Muscle of back (tissue), 11 donors: ENCODE data around the gene DESI2. TPM values are rescaled to one million over a fixed set of nuclear protein-coding genes. Genes with fewer than 3 reads are reported as not detected.
"Not testable (repeated sequence)": the region's sequence is repeated elsewhere in the genome, so short reads cannot be mapped to it uniquely, and the experiment has no call there.

Experiments used
- DNase-seq, 3 donors: peaks; one replicate each; pipeline versions ENCODE4 v3.0.0 to v3.0.0-alpha.2; 2013
- polyA plus RNA-seq, 10 donors: library from polyadenylated mRNA; unstranded; fragments of 120-200 nt; gene quantifications; one replicate each; pipeline ENCODE4 v1.2.1, GENCODE V29; 2013; ENCODE audit not compliant: insufficient read length in 10 of 10

DESI2 gene
- polyA plus RNA-seq, 10 donors: 42.6 to 57.2 (median 50.4) TPM

DNA sequence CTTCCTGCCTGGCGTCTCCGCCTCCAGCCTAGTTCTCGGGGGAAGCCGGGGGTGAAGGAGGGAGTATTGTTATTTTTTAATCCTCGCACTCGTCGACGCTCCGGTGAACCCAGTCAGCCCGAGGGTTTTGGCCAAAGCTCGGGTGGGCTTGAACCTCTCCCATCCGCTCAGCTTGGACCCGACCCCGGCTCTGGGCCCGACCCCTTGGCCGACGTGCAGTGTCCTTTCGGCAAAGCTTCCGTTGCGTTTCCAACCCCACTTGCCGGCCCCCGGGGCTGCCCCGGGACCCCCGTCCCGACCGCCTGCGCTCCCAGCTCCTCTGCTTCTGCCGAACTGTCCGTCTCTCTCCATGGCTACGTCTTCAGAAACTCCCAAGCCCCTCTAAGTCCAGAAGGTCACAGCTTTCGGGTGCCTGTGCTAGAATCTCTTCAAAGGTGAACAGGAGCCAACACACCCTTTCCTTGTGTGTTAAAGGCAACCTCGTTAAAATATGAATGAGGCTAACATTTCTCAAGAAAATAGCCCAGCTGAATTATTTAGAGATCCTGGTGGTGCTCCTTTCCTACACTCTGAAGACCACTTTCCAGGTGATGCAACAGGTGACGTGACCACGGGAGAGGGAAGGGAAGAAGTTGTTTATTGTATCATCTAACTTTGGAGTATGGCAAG, 647 bp downstream of the DESI2 start:
- DNase-seq: peak in 1 of 3 donors; percentile 17

GRCh38 chr1:244654108-244655038, 1.4 kb downstream of the DESI2 start:
- DNase-seq: peak in 1 of 3 donors; percentile 26

DNA sequence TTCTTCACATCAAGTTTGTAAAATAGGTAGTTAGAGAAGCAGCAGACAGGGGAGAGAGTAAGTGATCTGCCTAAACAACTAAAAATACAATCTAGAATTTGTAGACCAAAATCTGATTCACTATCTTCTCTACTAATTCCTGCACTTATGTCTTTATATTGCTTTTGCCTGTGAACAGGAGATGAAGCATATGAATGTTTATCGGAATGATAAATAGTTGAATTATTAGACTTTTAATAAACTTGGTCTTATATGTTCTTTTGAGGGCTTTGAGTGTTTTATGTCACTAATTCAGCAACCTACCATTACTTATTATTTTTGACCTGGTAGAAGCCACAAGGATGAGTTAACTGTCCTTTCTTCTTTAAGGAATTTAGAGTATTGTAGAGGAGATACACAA, 2.3 kb downstream of the DESI2 start:
- DNase-seq: no peak

DNA sequence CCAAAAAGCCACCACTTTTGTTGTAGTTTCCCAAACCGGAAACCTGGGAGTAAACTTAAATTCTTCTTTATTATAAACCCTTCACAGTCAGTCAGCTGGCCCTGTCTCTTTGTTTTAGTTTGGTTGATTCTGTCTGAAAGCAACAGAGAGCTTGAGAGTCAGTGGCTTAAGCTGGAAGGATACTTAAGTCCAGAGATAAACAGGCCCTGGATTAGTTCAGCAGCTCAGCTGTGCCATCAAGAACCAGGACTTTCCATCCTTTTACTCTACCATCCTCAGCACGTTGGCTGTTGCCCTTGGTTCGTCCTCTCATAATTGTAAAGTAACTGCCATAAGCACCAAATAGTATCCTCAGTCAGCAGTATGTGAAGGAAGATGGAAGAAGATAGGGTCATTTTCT, 4.5 kb downstream of the DESI2 start:
- no peak for DNase-seq

GRCh38 chr1:244659694-244660093, 6.8 kb downstream of the DESI2 start:
- DNase-seq: no peak

- no peak for DNase-seq
These were observed 7.7 kb downstream of the DESI2 start for GRCh38 chr1:244660595-244660994.

- not testable (repeated sequence) for DNase-seq
These were observed 8.8 kb downstream of the DESI2 start for GRCh38 chr1:244661569-244662312.

DNA sequence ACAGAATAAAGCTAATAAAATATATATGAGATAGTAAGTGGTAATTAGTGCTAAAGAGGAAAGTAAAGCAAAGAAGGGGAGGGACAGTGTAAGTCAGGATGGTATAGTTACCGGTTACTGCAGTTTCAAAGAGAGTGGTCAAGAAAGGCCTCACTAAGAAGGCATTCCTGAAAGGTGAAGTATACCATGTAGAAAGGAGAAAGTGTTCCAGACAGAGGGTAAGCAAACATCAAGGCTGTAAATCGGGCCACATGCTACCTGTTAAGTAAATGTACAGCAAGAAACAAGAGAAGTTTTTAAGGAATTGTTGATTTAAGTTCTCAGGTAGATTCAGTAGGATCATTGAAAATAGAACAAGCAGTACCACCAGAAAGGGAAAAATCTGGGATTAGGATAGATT, 9.7 kb downstream of the DESI2 start:
- DNase-seq: no peak

DNA sequence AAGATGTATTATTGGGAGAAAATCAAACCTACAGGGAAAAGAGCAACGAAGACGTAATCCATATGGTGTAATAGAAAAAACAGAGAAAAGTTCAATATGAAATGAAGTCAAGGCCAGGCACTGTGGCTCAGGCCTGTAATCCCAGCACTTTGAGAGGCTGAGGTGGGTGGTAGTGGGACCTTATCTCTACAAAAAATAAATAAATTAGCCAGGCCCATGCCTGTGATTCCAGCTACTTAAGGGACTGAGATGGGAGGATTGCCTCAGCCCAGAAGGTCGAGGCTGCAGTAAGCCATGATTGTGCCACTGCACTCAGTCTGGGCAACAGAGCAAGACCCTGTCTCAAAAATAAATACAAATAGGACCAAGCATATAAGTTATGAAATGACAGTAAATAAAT, 11.4 kb downstream of the DESI2 start:
- no peak for DNase-seq

DNA sequence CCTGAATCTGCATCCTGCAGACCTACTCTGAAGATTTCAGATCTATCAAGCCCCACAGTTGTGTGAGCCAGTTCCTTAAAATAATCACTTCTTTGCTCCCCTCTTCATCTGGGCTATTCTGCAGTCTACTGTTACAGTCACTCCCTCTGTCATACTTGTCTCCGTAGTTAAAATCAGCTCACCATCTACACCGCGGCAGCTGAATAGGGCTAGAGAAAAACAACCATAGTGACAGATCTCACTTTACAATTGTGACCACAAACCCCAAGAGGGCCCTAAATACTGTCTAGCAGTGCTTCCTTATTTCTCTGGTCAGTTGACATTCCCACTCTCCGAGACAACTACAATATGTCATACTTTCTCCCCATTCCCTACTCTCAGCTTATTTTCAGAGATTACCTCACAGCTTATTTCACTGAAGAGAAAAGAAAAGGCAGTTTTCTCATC, 12.9 kb downstream of the DESI2 start:
- DNase-seq: peak; percentile 34 to 59 (median 59)

- DNase-seq: not testable (repeated sequence)
These were observed 13.9 kb downstream of the DESI2 start for GRCh38 chr1:244666672-244667418.

DNA sequence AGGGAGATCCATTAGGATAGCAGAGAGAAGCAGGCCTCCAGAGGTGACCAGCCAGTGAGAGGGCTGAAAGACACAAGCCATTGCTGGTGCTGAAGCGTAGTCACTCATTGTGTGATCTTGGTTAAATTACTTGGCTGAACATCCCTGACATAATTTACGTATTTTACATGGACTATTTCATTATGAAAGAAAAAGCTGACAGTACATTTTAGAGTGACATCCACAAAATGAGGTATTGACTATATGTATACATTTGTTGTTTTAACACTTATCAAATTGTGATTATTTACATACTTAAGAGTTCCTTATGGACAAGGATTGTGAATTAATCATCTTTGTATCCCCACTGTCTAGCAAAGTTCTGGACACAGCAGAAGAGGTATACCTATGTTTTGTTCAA, 14.9 kb downstream of the DESI2 start:
- DNase-seq: no peak

DNA sequence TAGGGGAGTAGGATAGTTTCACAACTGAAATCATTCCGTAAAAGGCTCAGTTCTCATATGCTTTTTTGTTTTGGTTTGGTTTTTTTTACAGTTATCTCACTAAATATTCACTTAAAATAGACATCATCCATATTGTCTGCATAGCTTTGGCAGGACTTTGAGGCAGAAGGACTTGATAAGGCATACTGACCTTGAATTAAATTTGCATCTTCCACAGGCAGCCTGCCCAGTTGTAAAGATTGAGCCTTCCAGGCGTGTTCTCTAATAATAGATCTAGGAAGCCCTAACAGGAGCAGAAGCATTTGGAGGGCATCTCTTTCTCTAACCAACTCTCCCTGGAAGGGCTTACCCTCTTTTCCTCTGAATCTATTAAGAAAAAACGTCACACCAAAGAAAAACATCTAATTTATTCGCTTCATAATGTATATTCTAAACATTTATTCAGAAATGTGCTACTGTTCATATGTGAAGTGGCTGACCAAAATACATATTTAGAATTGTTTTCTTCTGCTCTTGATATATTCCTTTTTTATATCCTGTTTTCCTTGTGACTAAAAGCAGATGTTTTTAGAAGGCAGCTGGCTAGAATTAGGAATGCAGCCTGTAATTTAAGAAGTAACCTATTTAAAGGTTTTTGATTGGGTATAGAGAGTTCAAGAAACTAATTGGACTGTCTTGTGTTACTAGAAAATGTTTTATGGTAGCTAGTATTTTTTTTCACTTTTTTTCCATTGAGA, 20.2 kb downstream of the DESI2 start:
- DNase-seq: peak; percentile 74 to 90 (median 77)

- no peak for DNase-seq
These were observed 21.5 kb downstream of the DESI2 start for GRCh38 chr1:244674446-244674845.

DNA sequence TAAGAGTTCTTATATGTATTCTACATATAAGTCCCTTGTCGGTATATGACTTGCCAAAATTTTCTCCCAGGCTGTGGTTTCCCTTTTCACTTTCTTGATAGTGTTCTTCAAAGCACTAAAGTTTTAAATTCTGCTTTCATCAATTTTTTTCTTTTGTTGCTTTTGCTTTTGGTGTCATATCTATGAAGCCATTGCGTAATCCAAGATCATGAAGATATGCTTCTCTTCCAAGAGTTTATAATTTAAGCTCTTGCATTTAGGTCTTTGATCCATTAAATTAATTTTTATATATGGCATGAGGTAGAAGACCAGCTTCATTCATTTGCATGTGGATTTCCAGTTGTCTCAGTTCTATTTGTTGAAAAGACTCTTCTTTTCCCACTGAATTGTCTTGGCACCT, 22.2 kb downstream of the DESI2 start:
- DNase-seq: no peak

GRCh38 chr1:244678697-244679096, 25.8 kb downstream of the DESI2 start:
- peak in 1 of 3 donors; percentile 34 for DNase-seq

- DNase-seq: no peak
These were observed 27.7 kb downstream of the DESI2 start for GRCh38 chr1:244680667-244681066.

- not testable (repeated sequence) for DNase-seq
These were observed 29.2 kb downstream of the DESI2 start for GRCh38 chr1:244682087-244682486.

- no peak for DNase-seq
These were observed 43.0 kb downstream of the DESI2 start for GRCh38 chr1:244695937-244696336.

DNA sequence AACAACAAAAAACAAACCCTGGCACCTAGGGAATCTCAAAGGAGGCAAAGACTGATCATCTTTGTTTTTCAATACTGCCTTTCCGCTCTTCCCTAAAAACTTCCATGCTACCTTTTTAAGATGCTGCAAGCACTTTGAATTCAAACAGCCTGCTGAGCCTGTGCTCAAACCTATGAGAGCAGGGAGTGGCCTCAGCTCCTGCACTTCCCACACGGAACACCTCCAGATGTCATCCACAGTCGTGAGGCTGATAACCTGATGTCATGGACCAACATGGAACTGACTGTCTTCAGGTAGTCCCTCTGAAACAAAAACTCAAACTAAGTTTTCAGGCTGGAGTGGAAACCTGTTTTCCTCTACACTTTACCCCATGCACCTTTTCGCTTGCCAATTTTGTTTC, 46.8 kb downstream of the DESI2 start:
- no peak for DNase-seq

DNA sequence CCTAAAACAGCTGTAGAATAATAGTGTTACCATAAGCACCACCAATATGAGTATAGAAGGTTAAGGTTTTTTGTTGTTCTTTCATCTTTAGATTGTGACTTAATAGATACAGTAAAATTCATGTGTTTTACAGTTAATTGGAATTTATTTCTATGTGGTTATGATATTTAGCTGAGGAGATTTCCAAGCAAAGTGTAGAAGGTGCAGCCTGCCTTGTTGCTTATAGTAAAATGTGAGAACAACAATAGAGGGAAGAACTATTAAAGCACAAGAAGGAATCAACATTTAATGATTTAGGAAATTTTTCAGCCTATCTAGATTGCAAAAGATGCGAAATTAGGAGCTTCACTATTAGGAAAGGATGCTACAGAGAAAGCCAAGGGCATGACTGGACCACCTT, 47.9 kb downstream of the DESI2 start:
- no peak for DNase-seq
